Fibroblast of lung (primary cell): ENCODE results near the gene VTI1B. TPM values are rescaled to one million over a fixed set of nuclear protein-coding genes. Genes with fewer than 3 reads are reported as not detected.

Source experiments
- DNase-seq, 2 donors: peaks; one replicate each; pipeline versions ENCODE4 v3.0.0 to v3.0.0-alpha.2; 2010; ENCODE audit warnings: low read depth in 2 of 2
- H2AFZ ChIP-seq: 2 replicates; pipeline ENCODE4 v1.5.1; 2012; ENCODE audit warnings: low read length, control low read depth, inconsistent platforms
- H3K27ac ChIP-seq: 2 replicates; pipeline ENCODE4 v1.5.1; 2011; ENCODE audit warnings: low read length, control low read depth; ENCODE audit not compliant: insufficient read depth
- H3K27me3 ChIP-seq: 2 replicates; pipeline ENCODE4 v1.5.1; 2011; ENCODE audit warnings: mild to moderate bottlenecking, low read length; ENCODE audit not compliant: control insufficient read depth, insufficient read depth
- H3K36me3 ChIP-seq: 2 replicates; pipeline ENCODE4 v1.5.1; 2011; ENCODE audit warnings: low read length; ENCODE audit not compliant: control insufficient read depth, insufficient read depth
- H3K4me1 ChIP-seq: 2 replicates; pipeline ENCODE4 v1.5.1; 2011; ENCODE audit warnings: low read length; ENCODE audit not compliant: control insufficient read depth, insufficient read depth; ENCODE audit errors: extremely low read depth
- H3K4me2 ChIP-seq: 2 replicates; pipeline ENCODE4 v1.5.1; 2011; ENCODE audit warnings: low read length, control low read depth; ENCODE audit not compliant: insufficient read depth; ENCODE audit errors: extremely low read depth
- H3K4me3 ChIP-seq, 4 experiments: fragments of 200-600 bp in 1 of 4; sonication (generic) in 1 of 4; replicated peaks in 1 of 4; 2 replicates each; pipeline ENCODE4 v1.5.1; 2011 to 2016; ENCODE audit warnings: low read length in 4 of 4, low read depth in 3 of 4, mild to moderate bottlenecking in 3 of 4, control low read depth in 2 of 4, inconsistent platforms in 1 of 4, mixed read lengths in 1 of 4; ENCODE audit not compliant: insufficient read depth in 1 of 4; ENCODE audit errors: control extremely low read depth in 1 of 4
- H3K79me2 ChIP-seq: 2 replicates; pipeline ENCODE4 v1.5.1; 2012; ENCODE audit warnings: mild to moderate bottlenecking, low read length, inconsistent platforms; ENCODE audit not compliant: control insufficient read depth, insufficient read depth
- H3K9ac ChIP-seq: 2 replicates; pipeline ENCODE4 v1.5.1; 2011; ENCODE audit warnings: mild to moderate bottlenecking, low read length, control low read depth; ENCODE audit not compliant: insufficient read depth
- H3K9me3 ChIP-seq: 2 replicates; pipeline ENCODE4 v1.5.1; 2012; ENCODE audit warnings: low read depth, low read length; ENCODE audit not compliant: control insufficient read depth, insufficient read depth
- H4K20me1 ChIP-seq: 2 replicates; pipeline ENCODE4 v1.5.1; 2011; ENCODE audit warnings: low read length; ENCODE audit not compliant: control insufficient read depth, insufficient read depth; ENCODE audit errors: extremely low read depth
- CTCF ChIP-seq, 2 donors: IDR thresholded peaks in 1 of 2; conservative IDR thresholded peaks in 1 of 2; 1 replicate in 1 of 2; 2 replicates in 1 of 2; pipeline ENCODE4 v1.5.1; 2011 to 2012; ENCODE audit warnings: low read length in 2 of 2, control low read depth in 1 of 2, inconsistent platforms in 1 of 2, low read depth in 1 of 2, mild to moderate bottlenecking in 1 of 2
- EZH2 ChIP-seq: IDR thresholded peaks from 2 replicates; pipeline ENCODE4 v1.5.1; 2012; ENCODE audit warnings: low read length, control low read depth, mild to moderate bottlenecking; ENCODE audit errors: missing control alignments
- polyA plus RNA-seq, 2 donors: library from polyadenylated mRNA; depleted of rRNA in 1 of 2; stranded (reverse) in 1 of 2; unstranded in 1 of 2; fragments of >200 nt; gene quantifications; 2 replicates each; pipeline ENCODE4 v1.2.1, GENCODE V29; 2011 to 2012; ENCODE audit warnings: missing spikeins in 1 of 2
- total RNA-seq: library from RNA; depleted of rRNA; stranded (reverse); fragments of >200 nt; gene quantifications from 2 replicates; pipeline ENCODE4 v1.2.1, GENCODE V29; 2014

VTI1B gene
- total and polyA plus RNA-seq, 2 donors (not counting 1 experiment from before 2014, with no cell fraction given): 67.9 to 89.8 TPM

- H3K4me1 ChIP-seq: no peaks in the 10 kb centered on the region
- H2AFZ ChIP-seq: no peak overlapping the region
- no peak for TF ChIP-seq CTCF (conservative IDR thresholded peaks at IDR 0.05 in 1 of 2, IDR thresholded peaks at IDR 0.05 in 1 of 2; ENCODE audit: low read depth in 1 of 2, low read length in 2 of 2)
- no peak for TF ChIP-seq EZH2
Observed at GRCh38 chr14:67641902-67642749, 32.3 kb downstream of the VTI1B start.

GRCh38 chr14:67641480-67641879, 33.0 kb downstream of the VTI1B start:
- Histone ChIP-seq H3K27ac (no peak overlapping the region), H3K27me3 (no peaks in the 10 kb centered on the region), H3K9me3 (no peaks in the 10 kb centered on the region), H3K79me2 (no peaks in the 10 kb centered on the region), H3K4me2 (no peak overlapping the region), H3K4me3 (no peak overlapping the region), H3K4me1 (no peaks in the 10 kb centered on the region), H4K20me1 (no peaks in the 10 kb centered on the region), H3K9ac (no peak overlapping the region), H3K36me3 (no peaks in the 10 kb centered on the region), H2AFZ (no peak overlapping the region)
- TF ChIP-seq CTCF (conservative IDR thresholded peaks at IDR 0.05 in 1 of 2, IDR thresholded peaks at IDR 0.05 in 1 of 2; ENCODE audit: low read depth in 1 of 2, low read length in 2 of 2) (no peak), EZH2 (no peak)
- DNase-seq: no peak

More at GRCh38 chr14:67641902-67642749, 32.3 kb downstream of the VTI1B start:
- Histone ChIP-seq H3K36me3 (no peaks in the 10 kb centered on the region), H3K27ac (no peak overlapping the region), H3K79me2 (no peaks in the 10 kb centered on the region), H3K4me3 (no peak overlapping the region), H4K20me1 (no peaks in the 10 kb centered on the region), H3K27me3 (no peaks in the 10 kb centered on the region), H3K4me2 (no peak overlapping the region), H3K9me3 (no peaks in the 10 kb centered on the region), H3K9ac (no peak overlapping the region)
- DNase-seq: no peak

GRCh38 chr14:67638642-67639041, 35.8 kb downstream of the VTI1B start:
- H3K4me1 ChIP-seq: no peaks in the 10 kb centered on the region
- DNase-seq: no peak
- no peaks in the 10 kb centered on the region for H3K36me3 ChIP-seq
- no peaks in the 10 kb centered on the region for H4K20me1 ChIP-seq
- no peaks in the 10 kb centered on the region for H3K9me3 ChIP-seq
- no peaks in the 10 kb centered on the region for H3K79me2 ChIP-seq
- no peak overlapping the region for H2AFZ ChIP-seq
- no peaks in the 10 kb centered on the region for H3K27me3 ChIP-seq
- H3K4me2 ChIP-seq: no peak overlapping the region
- TF ChIP-seq CTCF (conservative IDR thresholded peaks at IDR 0.05 in 1 of 2, IDR thresholded peaks at IDR 0.05 in 1 of 2; ENCODE audit: low read depth in 1 of 2, low read length in 2 of 2) (no peak), EZH2 (no peak)
- H3K9ac ChIP-seq: no peak overlapping the region
- H3K4me3 ChIP-seq: no peak overlapping the region
- no peak overlapping the region for H3K27ac ChIP-seq
